Smooth muscle cell (in vitro differentiated cells): ENCODE measurements around the gene GAMT. TPM values are rescaled to one million over a fixed set of nuclear protein-coding genes. Genes with fewer than 3 reads are reported as not detected.
A peak's percentile ranks its signal among the peaks of the same experiment; 100 is the strongest.

ENCODE experiments used
- DNase-seq: peaks from one replicate; lab custom pipeline; 2025; ENCODE audit not compliant: unreplicated experiment; lab: John Stamatoyannopoulos, UW
- H2AFZ ChIP-seq: fragments of 200-600 bp; sonication (generic); 2 replicates; pipeline ENCODE4 v1.6.0; 2016; ENCODE audit warnings: antibody characterized with exemption, low read depth, mild to moderate bottlenecking
- H3F3A ChIP-seq: fragments of 200-600 bp; sonication (generic); 2 replicates; pipeline ENCODE4 v1.6.0; 2017; ENCODE audit warnings: antibody characterized with exemption, low read depth
- H3K27ac ChIP-seq: fragments of 200-600 bp; sonication (generic); 2 replicates; pipeline ENCODE4 v1.5.1; 2016; ENCODE audit warnings: low read depth, mild to moderate bottlenecking
- H3K27me3 ChIP-seq: fragments of 200-600 bp; sonication (generic); 2 replicates; pipeline ENCODE4 v1.6.1; 2016; ENCODE audit warnings: low read depth, mild to moderate bottlenecking
- H3K36me3 ChIP-seq: fragments of 200-600 bp; sonication (generic); 2 replicates; pipeline ENCODE4 v1.5.1; 2016; ENCODE audit warnings: low read depth
- H3K4me1 ChIP-seq: fragments of 200-600 bp; sonication (generic); 2 replicates; pipeline ENCODE4 v1.5.1; 2016; ENCODE audit warnings: low read depth
- H3K4me2 ChIP-seq: fragments of 200-600 bp; sonication (generic); 2 replicates; pipeline ENCODE4 v1.6.0; 2016; ENCODE audit warnings: mild to moderate bottlenecking
- H3K4me3 ChIP-seq: fragments of 200-600 bp; sonication (generic); 2 replicates; pipeline ENCODE4 v1.5.1; 2016; ENCODE audit warnings: mild to moderate bottlenecking
- H3K79me2 ChIP-seq: fragments of 200-600 bp; sonication (generic); 2 replicates; pipeline ENCODE4 v1.6.0; 2016; ENCODE audit warnings: low read depth, mild to moderate bottlenecking
- H3K9ac ChIP-seq: fragments of 200-600 bp; sonication (generic); 2 replicates; pipeline ENCODE4 v1.6.0; 2016; ENCODE audit warnings: low read depth
- H3K9me3 ChIP-seq: fragments of 200-600 bp; sonication (generic); replicated peaks from 2 replicates; pipeline ENCODE4 v1.5.1; 2016; ENCODE audit warnings: low read depth
- H4K20me1 ChIP-seq: fragments of 200-600 bp; sonication (generic); 2 replicates; pipeline ENCODE4 v1.6.0; 2016; ENCODE audit warnings: low read depth
- CTCF ChIP-seq: fragments of 200-600 bp; sonication (generic); IDR thresholded peaks from 2 replicates; pipeline ENCODE4 v1.5.1; 2017; ENCODE audit warnings: borderline replicate concordance, mild to moderate bottlenecking, antibody characterized with exemption; ENCODE audit not compliant: insufficient read depth, poor library complexity, severe bottlenecking
- WGBS: methylation state at CpG from one replicate; pipeline ENCODE4 v1.1.7; 2016; ENCODE audit warnings: low lambda C conversion rate; 5-methylcytosine and 5-hydroxymethylcytosine counted together
- polyA plus RNA-seq: library from polyadenylated mRNA; unstranded; fragments of >200 nt; fragmentation: Nextera tagmentation; extraction: Ambion mirVana; gene quantifications from 2 replicates; pipeline ENCODE4 v1.2.1, GENCODE V29; 2016
- total RNA-seq: library from RNA; depleted of rRNA; stranded (reverse); fragments of >200 nt; gene quantifications from 2 replicates; pipeline ENCODE4 v1.2.3, GENCODE V29; 2014

GAMT gene
- total RNA-seq (15.8 and 22.3 TPM in 2 replicates), polyA plus RNA-seq (35.2 and 47.4 TPM in 2 replicates)

- no peaks in the 10 kb centered on the region for H4K20me1 ChIP-seq
- peak within 1 kb of the TSS; percentile 96 for H3K4me2 ChIP-seq
- WGBS = 4% methylated on average over 47 of the region's 87 CpGs
- no peaks in the 10 kb centered on the region for H3K36me3 ChIP-seq
- H3K9me3 ChIP-seq = no peaks in the 10 kb centered on the region
- no peak within 1 kb of the TSS for H3K9ac ChIP-seq
- DNase-seq = no peak
- H3K27ac ChIP-seq = no peak within 1 kb of the TSS
- H3F3A ChIP-seq = peaks cover 5% of the 10 kb centered on the region
- H3K4me3 ChIP-seq = peak within 1 kb of the TSS; percentile 71
- H2AFZ ChIP-seq = peak within 1 kb of the TSS; percentile 31
- TF ChIP-seq CTCF = peak; percentile 45
- H3K27me3 ChIP-seq = no peaks in the 10 kb centered on the region
- no peaks in the 10 kb centered on the region for H3K79me2 ChIP-seq
- H3K4me1 ChIP-seq = no peaks in the 10 kb centered on the region
Observed at GRCh38 chr19:1401138-1401888, at the start of gene GAMT. Gene GAMT, minus strand, starts transcription at chr19:1401542. Its CDS starts 66 bp downstream, at chr19:1401476.

- Histone ChIP-seq H2AFZ (no peak within 1 kb of the TSS), H3K4me2 (peak within 1 kb of the TSS; percentile 39), H4K20me1 (peaks cover 25% of the 10 kb centered on the region)
Observed at GRCh38 chr19:1449467-1450442, 48.4 kb upstream of the GAMT start, which contains the start of gene APC2. Gene APC2, plus strand, starts transcription at chr19:1450121. Its CDS starts 2,881 bp downstream, at chr19:1453002.

GRCh38 chr19:1447944-1448343 is 46.6 kb upstream of the GAMT start:
- Histone ChIP-seq H3K36me3 (no peaks in the 10 kb centered on the region), H4K20me1 (peaks cover 42% of the 10 kb centered on the region), H3K4me1 (peaks cover 17% of the 10 kb centered on the region), H3K27ac (no peak overlapping the region), H3K27me3 (peaks cover 73% of the 10 kb centered on the region), H2AFZ (no peak overlapping the region), H3K79me2 (no peaks in the 10 kb centered on the region), H3F3A (peaks cover 7% of the 10 kb centered on the region), H3K4me2 (no peak overlapping the region), H3K9me3 (no peaks in the 10 kb centered on the region), H3K4me3 (no peak overlapping the region), H3K9ac (no peak overlapping the region)
- WGBS = 92% methylated on average over 6 of the region's 9 CpGs
- no peak for DNase-seq
- TF ChIP-seq CTCF = no peak

More at GRCh38 chr19:1449467-1450442, 48.4 kb upstream of the GAMT start, which contains the start of gene APC2:
- no peak within 1 kb of the TSS for H3K4me3 ChIP-seq
- no peak for TF ChIP-seq CTCF
- H3K36me3 ChIP-seq = no peaks in the 10 kb centered on the region
- H3K9me3 ChIP-seq = no peaks in the 10 kb centered on the region
- 21% methylated on average over 27 of the region's 74 CpGs for WGBS
- H3F3A ChIP-seq = no peaks in the 10 kb centered on the region
- no peak within 1 kb of the TSS for H3K27ac ChIP-seq
- peaks cover 92% of the 10 kb centered on the region for H3K27me3 ChIP-seq
- peaks cover 19% of the 10 kb centered on the region for H3K4me1 ChIP-seq
- no peak within 1 kb of the TSS for H3K9ac ChIP-seq
- no peaks in the 10 kb centered on the region for H3K79me2 ChIP-seq
- no peak for DNase-seq
